Progenitor cell of endocrine pancreas (in vitro differentiated cells): ENCODE measurements around the gene SLC2A14. TPM values are rescaled to one million over a fixed set of nuclear protein-coding genes. Genes with fewer than 3 reads are reported as not detected.
"Not testable (repeated sequence)": the region's sequence is repeated elsewhere in the genome, so short reads cannot be mapped to it uniquely, and the experiment has no call there.

ENCODE experiments used
- DNase-seq: peaks from one replicate; pipeline ENCODE4 v3.0.0; 2021; ENCODE audit warnings: low spot score; ENCODE audit not compliant: unreplicated experiment
- H3K27ac Mint-ChIP-seq: 2 replicates; pipeline ENCODE4 v1.8.0; 2021; ENCODE audit warnings: mild to moderate bottlenecking, moderate library complexity, mixed read lengths
- H3K27me3 Mint-ChIP-seq: 2 replicates; pipeline ENCODE4 v1.8.0; 2021; ENCODE audit warnings: mixed read lengths
- H3K36me3 Mint-ChIP-seq: 2 replicates; pipeline ENCODE4 v1.8.0; 2022; ENCODE audit warnings: mixed read lengths; ENCODE audit not compliant: insufficient read depth
- H3K4me1 Mint-ChIP-seq: 2 replicates; pipeline ENCODE4 v1.8.0; 2021; ENCODE audit warnings: low read depth, mixed read lengths
- H3K4me3 Mint-ChIP-seq: 2 replicates; pipeline ENCODE4 v1.8.0; 2021; ENCODE audit warnings: low read depth, mild to moderate bottlenecking, moderate library complexity, mixed read lengths
- H3K9me3 Mint-ChIP-seq: 2 replicates; pipeline ENCODE4 v1.8.0; 2021; ENCODE audit warnings: low read depth, mixed read lengths
- total RNA-seq: library from RNA; stranded (reverse); gene quantifications from 2 replicates; pipeline ENCODE4 v1.2.1, GENCODE V29; 2021
- TF ChIP-seq, protein P1 (sequence below): fragments of 200-600 bp; sonication (generic); IDR thresholded peaks from one replicate; pipeline ENCODE4 v1.5.0; 2021; ENCODE audit warnings: antibody characterized with exemption, mild to moderate bottlenecking; ENCODE audit not compliant: unreplicated experiment

Gene SLC2A14
- total RNA-seq, 1 donor from 2014 or later = 18.6 TPM

DNA sequence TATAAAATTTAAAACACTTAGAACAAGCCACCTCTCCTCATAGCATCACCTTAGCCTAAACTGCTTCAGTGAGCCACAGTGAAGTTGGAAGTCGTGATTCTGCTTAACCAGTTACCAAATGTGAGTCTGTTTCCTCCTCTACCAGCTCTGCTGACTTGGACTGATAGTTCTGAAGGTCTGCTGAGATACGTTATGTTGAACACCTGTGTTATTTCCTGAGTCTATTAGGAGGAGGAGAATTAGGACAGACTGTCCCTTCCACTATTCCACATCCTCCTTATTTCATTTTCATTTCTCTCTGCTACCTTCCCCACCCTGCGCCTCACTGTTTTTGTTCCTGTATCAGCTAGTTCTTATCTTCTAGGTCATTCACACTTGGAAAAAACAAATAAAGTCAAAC is 2.4 kb downstream of the SLC2A14 start:
- TF ChIP-seq, protein P1, sequence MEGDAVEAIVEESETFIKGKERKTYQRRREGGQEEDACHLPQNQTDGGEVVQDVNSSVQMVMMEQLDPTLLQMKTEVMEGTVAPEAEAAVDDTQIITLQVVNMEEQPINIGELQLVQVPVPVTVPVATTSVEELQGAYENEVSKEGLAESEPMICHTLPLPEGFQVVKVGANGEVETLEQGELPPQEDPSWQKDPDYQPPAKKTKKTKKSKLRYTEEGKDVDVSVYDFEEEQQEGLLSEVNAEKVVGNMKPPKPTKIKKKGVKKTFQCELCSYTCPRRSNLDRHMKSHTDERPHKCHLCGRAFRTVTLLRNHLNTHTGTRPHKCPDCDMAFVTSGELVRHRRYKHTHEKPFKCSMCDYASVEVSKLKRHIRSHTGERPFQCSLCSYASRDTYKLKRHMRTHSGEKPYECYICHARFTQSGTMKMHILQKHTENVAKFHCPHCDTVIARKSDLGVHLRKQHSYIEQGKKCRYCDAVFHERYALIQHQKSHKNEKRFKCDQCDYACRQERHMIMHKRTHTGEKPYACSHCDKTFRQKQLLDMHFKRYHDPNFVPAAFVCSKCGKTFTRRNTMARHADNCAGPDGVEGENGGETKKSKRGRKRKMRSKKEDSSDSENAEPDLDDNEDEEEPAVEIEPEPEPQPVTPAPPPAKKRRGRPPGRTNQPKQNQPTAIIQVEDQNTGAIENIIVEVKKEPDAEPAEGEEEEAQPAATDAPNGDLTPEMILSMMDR = no peak
- Mint-ChIP-seq H3K4me3 (no peak overlapping the region), H3K9me3 (peaks cover 4% of the 10 kb centered on the region), H3K27me3 (peaks cover 10% of the 10 kb centered on the region), H3K27ac (no peak overlapping the region), H3K4me1 (peaks cover 9% of the 10 kb centered on the region), H3K36me3 (peaks cover 11% of the 10 kb centered on the region)
- DNase-seq = no peak

DNA sequence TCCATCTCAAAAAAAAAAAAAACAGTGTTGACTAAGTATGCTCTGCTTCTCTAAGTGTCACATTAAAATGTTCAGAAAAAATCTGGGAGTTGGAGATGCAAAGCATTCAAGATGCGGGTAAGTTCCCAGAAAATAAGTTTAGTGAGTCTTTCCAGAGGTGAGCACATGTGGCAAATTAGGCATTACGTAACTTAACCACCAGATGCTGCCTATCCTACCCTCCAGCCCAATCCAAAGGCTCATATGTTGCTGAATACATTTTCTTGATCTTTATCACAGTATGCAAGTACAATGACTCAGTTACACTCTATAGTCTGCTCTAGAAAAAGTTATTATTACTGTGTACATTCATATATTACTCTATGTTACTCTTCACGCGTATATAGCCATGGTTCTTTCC is 3.6 kb downstream of the SLC2A14 start:
- Mint-ChIP-seq H3K4me1 (peaks cover 9% of the 10 kb centered on the region), H3K27me3 (peaks cover 10% of the 10 kb centered on the region), H3K27ac (no peak overlapping the region), H3K36me3 (peaks cover 12% of the 10 kb centered on the region), H3K4me3 (no peak overlapping the region), H3K9me3 (peaks cover 4% of the 10 kb centered on the region)
- TF ChIP-seq, protein P1 = no peak
- no peak for DNase-seq

DNA sequence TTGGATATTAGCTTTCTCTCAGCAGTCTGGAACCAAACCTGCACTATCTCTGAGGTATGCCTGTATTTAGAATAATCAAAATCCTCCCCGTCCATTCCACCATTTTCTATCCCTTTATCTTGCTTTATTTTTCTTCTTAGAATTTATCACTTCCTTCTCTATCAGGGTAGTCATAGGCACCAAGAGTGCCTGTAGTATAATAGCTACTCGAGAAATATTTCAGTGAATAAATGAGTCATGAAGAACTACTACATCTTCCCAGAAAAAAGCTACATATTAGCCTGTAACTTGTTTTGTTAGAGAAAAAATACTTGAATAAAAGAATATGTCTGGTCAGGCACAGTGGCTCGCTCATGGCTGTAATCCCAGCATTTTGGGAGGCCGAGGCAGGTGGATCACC is 4.3 kb downstream of the SLC2A14 start:
- peaks cover 6% of the 10 kb centered on the region for H3K27me3 Mint-ChIP-seq
- TF ChIP-seq, protein P1 = no peak
- H3K9me3 Mint-ChIP-seq = no peaks in the 10 kb centered on the region
- H3K4me1 Mint-ChIP-seq = peaks cover 9% of the 10 kb centered on the region
- DNase-seq = no peak
- peaks cover 9% of the 10 kb centered on the region for H3K36me3 Mint-ChIP-seq
- no peak overlapping the region for H3K4me3 Mint-ChIP-seq
- no peak overlapping the region for H3K27ac Mint-ChIP-seq

DNA sequence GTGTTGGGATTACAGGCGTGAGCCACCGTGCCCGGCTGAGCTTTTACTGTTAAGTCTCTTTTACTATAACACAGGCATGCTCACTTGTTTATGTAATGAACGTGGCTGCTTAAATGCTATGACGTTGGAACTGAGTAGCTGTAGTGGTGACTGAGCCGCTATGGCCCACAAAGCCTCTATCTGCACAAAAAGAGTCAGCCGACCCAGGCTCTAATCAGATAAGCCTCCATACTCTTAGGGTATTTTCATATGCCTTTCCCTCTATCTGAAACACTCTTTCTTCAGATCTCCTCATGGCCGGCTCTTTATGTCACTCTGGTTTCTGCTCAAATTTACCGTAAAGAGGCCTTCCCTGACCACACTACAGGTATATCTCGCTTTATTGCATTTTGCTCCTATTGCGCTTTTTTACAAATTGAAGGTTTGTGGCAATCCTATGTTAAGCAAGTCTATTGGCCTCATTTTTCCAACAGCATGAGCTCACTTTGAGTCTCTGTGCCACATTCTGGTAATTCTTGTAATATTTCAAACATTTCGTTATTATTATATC is 8.0 kb downstream of the SLC2A14 start:
- H3K27ac Mint-ChIP-seq = no peak overlapping the region
- DNase-seq = no peak
- TF ChIP-seq, protein P1 = no peak
- H3K36me3 Mint-ChIP-seq = peaks cover 9% of the 10 kb centered on the region
- peaks cover 3% of the 10 kb centered on the region for H3K9me3 Mint-ChIP-seq
- no peak overlapping the region for H3K4me3 Mint-ChIP-seq
- no peaks in the 10 kb centered on the region for H3K27me3 Mint-ChIP-seq
- no peaks in the 10 kb centered on the region for H3K4me1 Mint-ChIP-seq

DNA sequence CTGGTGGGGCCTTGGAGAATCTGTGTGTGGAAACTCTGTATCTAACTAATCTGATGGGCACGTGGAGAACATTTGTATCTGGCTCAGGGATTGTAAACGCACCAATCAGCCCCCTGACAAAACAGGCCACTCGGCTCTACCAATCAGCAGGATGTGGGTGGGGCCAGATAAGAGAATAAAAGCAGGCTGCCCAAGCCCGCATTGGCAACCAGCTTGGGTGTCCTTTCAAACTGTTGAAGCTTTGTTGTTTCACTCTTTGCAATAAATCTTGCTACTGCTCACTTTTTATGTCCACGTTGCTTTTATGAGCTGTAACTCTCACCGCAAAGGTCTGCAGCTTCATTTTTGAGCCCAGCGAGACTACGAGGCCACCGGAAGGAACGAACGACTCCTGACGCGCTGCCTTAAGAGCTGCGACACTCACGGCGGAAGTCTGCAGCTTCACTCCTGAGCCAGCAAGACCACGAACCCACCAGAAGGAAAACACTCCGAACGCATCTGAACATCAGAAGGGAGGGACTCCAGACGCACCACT is 9.8 kb downstream of the SLC2A14 start:
- DNase-seq, H3K4me1 Mint-ChIP-seq, H3K27me3 Mint-ChIP-seq, H3K36me3 Mint-ChIP-seq, H3K4me3 Mint-ChIP-seq, H3K9me3 Mint-ChIP-seq, H3K27ac Mint-ChIP-seq: not testable (repeated sequence)

DNA sequence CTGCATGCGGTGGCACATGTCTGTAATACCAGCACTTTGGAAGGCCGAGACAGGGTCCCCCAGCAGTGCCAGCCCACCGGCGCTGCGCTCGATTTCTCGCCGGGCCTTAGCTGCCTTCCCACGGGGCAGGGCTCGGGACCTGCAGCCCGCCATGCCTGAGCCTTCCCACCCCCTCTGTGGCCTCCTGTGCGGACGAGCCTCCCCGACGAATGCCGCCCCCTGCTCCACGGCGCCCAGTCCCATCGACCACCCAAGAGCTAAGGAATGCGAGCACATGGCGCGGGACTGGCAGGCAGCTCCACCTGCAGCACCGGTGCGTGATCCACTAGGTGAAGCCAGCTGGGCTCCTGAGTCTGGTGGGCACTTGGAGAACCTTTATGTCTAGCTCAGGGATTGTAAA is 10.4 kb downstream of the SLC2A14 start:
- not testable (repeated sequence) for DNase-seq, H3K9me3 Mint-ChIP-seq, H3K27me3 Mint-ChIP-seq, H3K27ac Mint-ChIP-seq, H3K36me3 Mint-ChIP-seq, H3K4me3 Mint-ChIP-seq, H3K4me1 Mint-ChIP-seq
